Stimulated activated CD8-positive, alpha-beta memory T cell treated with anti-CD3 and anti-CD28 coated beads, Interleukin-15, amount 100 ng/mL, for 24 hours (primary cell): ENCODE results near the gene ZNF746.

Source experiments
- DNase-seq: peaks from one replicate; pipeline ENCODE4 v3.0.0-alpha.2; 2020; ENCODE audit warnings: low read depth

The ZNF746 gene

GRCh38 chr7:149490083-149490760, 7.4 kb downstream of the ZNF746 start:
- DNase-seq: no peak

- no peak for DNase-seq
These were observed 8.1 kb downstream of the ZNF746 start for GRCh38 chr7:149489391-149490024.

GRCh38 chr7:149479568-149479967, 18.0 kb downstream of the ZNF746 start:
- DNase-seq: no peak

GRCh38 chr7:149478754-149479153, 18.9 kb downstream of the ZNF746 start:
- DNase-seq: no peak

GRCh38 chr7:149477494-149478443, 19.8 kb downstream of the ZNF746 start:
- DNase-seq: no peak

GRCh38 chr7:149476791-149477190, 20.8 kb downstream of the ZNF746 start:
- DNase-seq: no peak

- DNase-seq: no peak
These were observed 22.2 kb downstream of the ZNF746 start for GRCh38 chr7:149475121-149476045.

GRCh38 chr7:149474309-149475120, 23.1 kb downstream of the ZNF746 start:
- no peak for DNase-seq

- no peak for DNase-seq
These were observed 24.4 kb downstream of the ZNF746 start for GRCh38 chr7:149473251-149473650.

GRCh38 chr7:149471289-149471953, 26.2 kb downstream of the ZNF746 start:
- no peak for DNase-seq

- no peak for DNase-seq
These were observed 27.8 kb downstream of the ZNF746 start for GRCh38 chr7:149469806-149470205.

- no peak for DNase-seq
These were observed 29.4 kb downstream of the ZNF746 start for GRCh38 chr7:149468208-149468607.

- no peak for DNase-seq
These were observed 30.2 kb downstream of the ZNF746 start for GRCh38 chr7:149467321-149467859.

- no peak for DNase-seq
These were observed 31.2 kb downstream of the ZNF746 start for GRCh38 chr7:149466364-149466763.

- no peak for DNase-seq
These were observed 34.0 kb downstream of the ZNF746 start for GRCh38 chr7:149463500-149464161.

GRCh38 chr7:149462101-149462520, 35.5 kb downstream of the ZNF746 start:
- no peak for DNase-seq

GRCh38 chr7:149460493-149461277, 36.9 kb downstream of the ZNF746 start, which contains the start of gene ZNF777:
ZNF777 (minus strand) TSS chr7:149461062; CDS start chr7:149456022, 5,040 bp downstream.
- DNase-seq: peak; percentile 49
